NCI-H345 treated with DMSO at 0.1 percent for 48 hours (cell line): ENCODE data around the gene KIR3DL3.
"Not testable (repeated sequence)": the region's sequence is repeated elsewhere in the genome, so short reads cannot be mapped to it uniquely, and the experiment has no call there.

Source experiments
- DNase-seq: peaks from one replicate; lab custom pipeline; 2025; ENCODE audit not compliant: unreplicated experiment; lab: John Stamatoyannopoulos, UW

Gene KIR3DL3

GRCh38 chr19:54724142-54724541 is at the start of gene KIR3DL3:
Gene KIR3DL3 (plus strand): TSS chr19:54724442. CDS start chr19:54724497, 55 bp downstream.
- DNase-seq, result no peak

GRCh38 chr19:54676210-54676834 is 47.9 kb upstream of the KIR3DL3 start:
- peak; percentile 1 for DNase-seq

- no peak for DNase-seq
Measured at GRCh38 chr19:54677217-54677616, 47.0 kb upstream of the KIR3DL3 start.

GRCh38 chr19:54681596-54681995 is 42.6 kb upstream of the KIR3DL3 start:
- DNase-seq, result not testable (repeated sequence)

- DNase-seq, result no peak
Measured at GRCh38 chr19:54682306-54682856, 41.9 kb upstream of the KIR3DL3 start.

- DNase-seq, result no peak
Measured at GRCh38 chr19:54684527-54684926, 39.7 kb upstream of the KIR3DL3 start.

- DNase-seq, result no peak
Measured at GRCh38 chr19:54691582-54692297, 32.5 kb upstream of the KIR3DL3 start.

GRCh38 chr19:54692298-54692615 is 32.0 kb upstream of the KIR3DL3 start:
- no peak for DNase-seq

- DNase-seq, result no peak
Measured at GRCh38 chr19:54694648-54695047, 29.6 kb upstream of the KIR3DL3 start.

GRCh38 chr19:54696117-54696548 is 28.1 kb upstream of the KIR3DL3 start:
- DNase-seq, result no peak

- no peak for DNase-seq
Measured at GRCh38 chr19:54696766-54697165, 27.5 kb upstream of the KIR3DL3 start.

- not testable (repeated sequence) for DNase-seq
Measured at GRCh38 chr19:54697716-54698115, 26.5 kb upstream of the KIR3DL3 start.

GRCh38 chr19:54704928-54705327 is 19.3 kb upstream of the KIR3DL3 start:
- DNase-seq, result no peak

GRCh38 chr19:54707962-54708361 is 16.3 kb upstream of the KIR3DL3 start:
- no peak for DNase-seq

- DNase-seq, result peak; percentile 100
Measured at GRCh38 chr19:54708781-54709180, 15.5 kb upstream of the KIR3DL3 start.

GRCh38 chr19:54709212-54709948 is 14.9 kb upstream of the KIR3DL3 start:
- no peak for DNase-seq

- DNase-seq, result not testable (repeated sequence)
Measured at GRCh38 chr19:54709956-54710355, 14.3 kb upstream of the KIR3DL3 start.

- DNase-seq, result no peak
Measured at GRCh38 chr19:54724644-54725043, 402 bp downstream of the KIR3DL3 start.

- no peak for DNase-seq
Measured at GRCh38 chr19:54725321-54725720, 1.1 kb downstream of the KIR3DL3 start.

- no peak for DNase-seq
Measured at GRCh38 chr19:54727562-54727961, 3.3 kb downstream of the KIR3DL3 start.

GRCh38 chr19:54728167-54728566 is 3.9 kb downstream of the KIR3DL3 start:
- DNase-seq, result no peak
